SU-DHL-6 (cell line): ENCODE measurements around the gene MEIS3.
"Not testable (repeated sequence)": the region's sequence is repeated elsewhere in the genome, so short reads cannot be mapped to it uniquely, and the experiment has no call there.

Source experiments
- EZH2phosphoT487 ChIP-seq: fragments of 200-600 bp; sonication (generic), shearing (Covaris generic); conservative IDR thresholded peaks from 2 replicates; pipeline ENCODE4 v1.6.1; 2018; ENCODE audit warnings: mild to moderate bottlenecking, antibody characterized with exemption, low read length, moderate library complexity, mixed read lengths
- TF ChIP-seq, protein P1 (sequence below): fragments of 200-600 bp; sonication (generic); IDR thresholded peaks from one replicate; pipeline ENCODE4 v1.5.1; 2017; ENCODE audit warnings: antibody characterized with exemption, mild to moderate bottlenecking, low read length, moderate library complexity; ENCODE audit not compliant: insufficient read depth, poor library complexity, severe bottlenecking

DNA sequence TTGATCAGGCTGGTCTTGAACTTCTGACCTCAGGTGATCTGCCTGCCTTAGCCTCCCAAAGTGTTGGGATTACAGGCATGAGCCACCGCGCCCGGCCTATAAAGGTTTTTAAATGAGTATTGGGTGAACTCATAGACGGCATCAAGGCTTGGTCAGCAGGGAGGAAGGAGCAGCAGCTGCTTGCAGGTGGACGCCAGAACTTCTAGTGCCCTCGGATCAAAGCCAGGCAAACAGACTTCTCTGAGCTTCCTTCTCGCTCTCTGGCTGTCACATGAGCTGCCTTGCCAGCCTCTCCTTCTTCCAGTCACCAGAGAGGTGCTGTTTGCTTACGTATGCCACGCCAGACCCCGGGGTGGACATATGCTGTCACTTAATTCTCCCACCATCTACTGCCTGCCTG is 53.9 kb downstream of the MEIS3 start:
- TF ChIP-seq, protein P1, sequence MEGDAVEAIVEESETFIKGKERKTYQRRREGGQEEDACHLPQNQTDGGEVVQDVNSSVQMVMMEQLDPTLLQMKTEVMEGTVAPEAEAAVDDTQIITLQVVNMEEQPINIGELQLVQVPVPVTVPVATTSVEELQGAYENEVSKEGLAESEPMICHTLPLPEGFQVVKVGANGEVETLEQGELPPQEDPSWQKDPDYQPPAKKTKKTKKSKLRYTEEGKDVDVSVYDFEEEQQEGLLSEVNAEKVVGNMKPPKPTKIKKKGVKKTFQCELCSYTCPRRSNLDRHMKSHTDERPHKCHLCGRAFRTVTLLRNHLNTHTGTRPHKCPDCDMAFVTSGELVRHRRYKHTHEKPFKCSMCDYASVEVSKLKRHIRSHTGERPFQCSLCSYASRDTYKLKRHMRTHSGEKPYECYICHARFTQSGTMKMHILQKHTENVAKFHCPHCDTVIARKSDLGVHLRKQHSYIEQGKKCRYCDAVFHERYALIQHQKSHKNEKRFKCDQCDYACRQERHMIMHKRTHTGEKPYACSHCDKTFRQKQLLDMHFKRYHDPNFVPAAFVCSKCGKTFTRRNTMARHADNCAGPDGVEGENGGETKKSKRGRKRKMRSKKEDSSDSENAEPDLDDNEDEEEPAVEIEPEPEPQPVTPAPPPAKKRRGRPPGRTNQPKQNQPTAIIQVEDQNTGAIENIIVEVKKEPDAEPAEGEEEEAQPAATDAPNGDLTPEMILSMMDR: not testable (repeated sequence)
- TF ChIP-seq EZH2phosphoT487: not testable (repeated sequence)
